Dedifferentiated amniotic fluid mesenchymal stem cell (primary cell): Measurements from ENCODE around the gene PROK1.

Experiments
- DNase-seq: peaks from one replicate; pipeline ENCODE4 v3.0.0-alpha.2; 2016; ENCODE audit errors: extremely low spot score

The PROK1 gene

DNA sequence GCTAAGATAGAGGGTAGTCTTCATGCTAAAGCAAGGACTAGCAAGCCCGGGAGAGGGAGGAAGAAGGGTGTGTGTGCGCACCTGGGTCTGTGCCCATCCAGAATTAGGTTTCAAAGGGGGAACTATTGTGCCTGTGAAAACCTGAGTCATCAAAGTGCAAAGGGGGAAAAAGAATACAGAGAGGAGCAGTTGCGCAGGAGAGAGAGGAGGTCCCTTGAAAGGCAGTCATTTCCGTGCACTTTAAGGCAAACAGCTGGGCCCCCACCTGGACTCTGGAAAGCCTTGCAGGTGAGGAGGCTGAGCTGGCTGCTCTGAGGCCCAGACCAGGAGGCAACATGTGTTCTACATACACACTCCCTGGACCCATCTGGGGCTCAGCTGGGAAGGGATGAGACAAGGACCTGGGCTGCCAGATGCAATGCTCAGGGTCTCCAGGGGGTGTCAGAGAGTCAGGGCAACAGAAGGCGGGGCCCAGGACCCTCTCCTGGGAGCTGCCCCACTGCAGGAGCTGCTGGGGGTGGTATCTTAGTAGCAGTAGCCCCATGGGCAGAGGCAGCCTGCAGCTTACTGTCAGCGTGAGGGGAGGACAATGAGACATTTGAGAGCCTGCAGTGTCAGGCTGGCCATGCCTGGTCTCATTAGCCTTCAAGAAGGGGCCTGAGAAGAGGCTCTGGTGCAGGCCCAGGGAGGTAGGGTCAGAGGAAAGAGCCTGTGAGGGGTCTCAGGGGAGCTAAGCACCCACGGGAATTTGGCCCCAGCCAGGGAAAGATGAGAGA, 14.3 kb downstream of the PROK1 start:
- DNase-seq: no peak

DNA sequence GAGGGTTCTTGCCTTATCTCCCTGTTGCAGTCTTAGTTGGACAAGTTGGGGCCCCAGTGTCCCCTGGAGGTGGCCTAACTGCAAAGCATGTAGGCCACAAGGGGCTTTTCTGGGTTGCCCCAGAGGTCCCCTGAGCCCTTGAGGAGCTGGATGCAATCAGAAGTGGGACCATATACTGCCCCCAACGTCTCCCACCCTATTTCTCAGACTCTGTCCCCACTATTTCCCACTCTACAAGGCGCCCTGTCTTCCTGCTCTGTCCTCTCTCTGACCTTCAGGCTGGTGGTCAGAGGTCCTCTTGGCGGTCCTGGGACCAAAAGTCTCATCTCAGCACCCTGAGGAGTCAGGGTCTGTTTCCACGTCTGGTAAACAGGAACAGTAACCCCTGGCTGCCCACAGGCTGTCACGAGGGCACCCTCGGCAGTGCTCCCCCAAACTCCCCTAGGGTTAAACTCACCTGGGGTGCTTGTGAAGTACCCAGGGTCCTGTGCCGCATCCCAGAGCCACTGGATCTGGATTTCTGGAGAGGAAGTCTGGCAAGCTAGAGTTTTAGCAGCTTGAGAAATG, 14.9 kb downstream of the PROK1 start:
- no peak for DNase-seq

DNA sequence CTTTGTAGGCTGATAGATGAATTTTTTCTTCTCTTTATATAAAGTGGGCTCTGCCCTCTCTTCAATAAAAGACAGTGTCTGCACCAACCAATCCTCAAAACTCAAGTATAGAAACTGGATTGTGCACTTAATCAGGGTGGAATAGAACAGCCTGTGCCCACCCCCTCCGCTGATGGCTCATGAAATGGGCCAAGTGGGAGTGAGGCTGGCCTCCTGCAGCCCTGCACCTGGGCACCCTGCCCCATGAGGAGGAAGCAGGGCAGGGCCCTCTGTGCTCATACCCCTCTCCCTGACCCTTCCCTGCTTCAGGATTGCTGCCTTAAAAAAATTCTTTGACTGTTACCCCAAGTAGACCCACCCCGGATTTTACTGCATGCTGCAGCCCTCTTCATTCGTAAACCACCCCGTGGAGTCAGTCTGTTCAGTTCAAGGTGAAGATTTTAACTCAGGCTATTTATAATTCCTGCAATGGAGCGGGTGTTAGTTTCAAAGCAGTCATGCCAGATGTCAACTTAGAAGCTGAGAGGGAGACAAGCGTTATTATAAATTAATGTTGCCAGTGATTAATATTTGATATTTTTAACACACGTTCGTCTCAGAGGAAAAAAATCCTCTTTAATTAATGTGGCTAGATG, 15.8 kb downstream of the PROK1 start:
- no peak for DNase-seq

DNA sequence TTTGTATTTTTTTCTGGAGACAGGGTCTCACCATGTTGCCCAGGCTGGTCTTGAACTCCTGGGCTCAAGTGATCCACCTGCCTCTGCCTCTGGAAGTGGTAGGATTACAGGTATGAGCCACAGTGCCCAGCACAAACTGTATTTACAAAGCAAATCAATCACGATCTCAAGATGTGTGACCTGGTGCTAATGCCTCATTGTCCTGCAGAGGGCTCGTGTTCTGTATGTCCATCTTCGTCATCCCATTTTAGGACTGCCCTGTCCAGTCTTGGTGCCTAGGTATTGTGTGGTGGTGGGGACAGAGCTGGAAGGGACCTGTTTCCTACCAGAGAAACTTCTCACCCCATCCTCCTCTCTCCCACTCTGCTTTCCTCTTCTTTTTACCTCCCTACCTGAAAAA, 20.2 kb downstream of the PROK1 start:
- DNase-seq: no peak

DNA sequence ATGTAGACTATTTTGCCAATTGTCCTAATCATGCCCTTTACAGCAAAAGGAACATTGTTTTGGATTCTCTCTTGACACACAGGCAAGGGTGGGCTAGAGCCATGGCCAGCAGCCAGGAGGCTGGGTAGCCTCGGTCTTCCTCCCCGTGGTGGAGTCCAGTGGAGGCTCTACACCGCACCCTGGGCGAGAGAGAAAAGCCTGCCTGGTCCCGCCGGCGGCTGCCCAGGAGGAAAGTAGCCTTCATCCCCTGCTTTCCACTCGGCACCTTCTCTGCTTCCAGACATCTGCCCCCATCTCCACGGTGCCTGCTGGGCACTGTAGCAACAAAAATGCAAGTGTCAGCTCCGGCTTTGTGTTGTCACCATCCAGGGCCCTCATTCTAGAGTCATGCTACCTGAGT, 21.6 kb downstream of the PROK1 start:
- DNase-seq: no peak

DNA sequence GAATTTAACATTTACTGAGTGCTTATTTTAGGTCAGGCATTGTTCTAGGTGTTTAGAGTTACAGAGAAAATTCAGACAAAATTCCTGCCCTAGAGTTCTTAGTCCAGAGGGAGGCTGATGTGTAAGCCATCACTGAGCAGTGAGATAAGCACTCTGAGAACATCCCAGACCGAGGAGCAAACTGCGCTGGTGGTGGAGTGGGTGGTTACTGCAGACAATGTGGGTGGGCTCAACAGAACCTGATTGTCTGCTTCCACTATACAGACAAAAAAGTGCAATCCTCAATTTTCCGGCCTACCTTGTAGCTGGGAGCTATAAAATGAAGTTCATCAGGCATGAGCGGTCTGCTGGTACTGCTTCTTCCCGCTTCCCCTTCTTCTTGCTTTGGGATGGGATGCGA, 23.5 kb downstream of the PROK1 start:
- DNase-seq: no peak

DNA sequence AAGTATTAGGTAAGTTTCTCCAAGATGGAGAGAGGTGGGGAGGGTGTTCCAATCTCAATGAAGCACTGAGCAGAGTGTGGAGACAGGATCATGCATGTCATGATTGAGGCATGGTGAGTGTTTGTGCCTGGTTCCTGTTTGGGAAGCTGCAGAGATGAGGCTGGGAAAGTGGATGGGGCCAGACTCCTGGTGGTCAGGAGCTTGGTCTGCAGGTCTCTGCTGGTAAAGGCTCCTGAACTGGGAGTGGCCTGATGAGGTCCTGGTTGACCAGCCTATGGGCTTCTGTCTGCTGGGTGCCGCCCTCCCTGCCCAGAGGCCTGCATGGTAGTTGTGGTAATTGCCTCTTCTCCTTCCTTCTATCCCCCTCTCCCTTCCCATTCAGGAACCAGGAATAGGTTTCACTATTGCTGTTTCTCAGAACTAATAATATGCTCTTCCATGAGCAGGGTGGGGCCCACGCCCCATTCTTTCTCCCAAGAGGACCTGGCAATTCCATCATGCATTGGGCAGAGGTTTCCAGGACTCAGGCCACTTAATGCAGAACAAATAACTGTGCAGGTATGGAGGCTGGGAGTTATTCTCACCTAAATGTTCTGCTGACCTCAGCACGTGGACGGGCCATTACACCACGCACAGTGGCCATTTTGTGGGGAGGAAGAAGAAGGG, 24.5 kb downstream of the PROK1 start:
- DNase-seq: no peak

DNA sequence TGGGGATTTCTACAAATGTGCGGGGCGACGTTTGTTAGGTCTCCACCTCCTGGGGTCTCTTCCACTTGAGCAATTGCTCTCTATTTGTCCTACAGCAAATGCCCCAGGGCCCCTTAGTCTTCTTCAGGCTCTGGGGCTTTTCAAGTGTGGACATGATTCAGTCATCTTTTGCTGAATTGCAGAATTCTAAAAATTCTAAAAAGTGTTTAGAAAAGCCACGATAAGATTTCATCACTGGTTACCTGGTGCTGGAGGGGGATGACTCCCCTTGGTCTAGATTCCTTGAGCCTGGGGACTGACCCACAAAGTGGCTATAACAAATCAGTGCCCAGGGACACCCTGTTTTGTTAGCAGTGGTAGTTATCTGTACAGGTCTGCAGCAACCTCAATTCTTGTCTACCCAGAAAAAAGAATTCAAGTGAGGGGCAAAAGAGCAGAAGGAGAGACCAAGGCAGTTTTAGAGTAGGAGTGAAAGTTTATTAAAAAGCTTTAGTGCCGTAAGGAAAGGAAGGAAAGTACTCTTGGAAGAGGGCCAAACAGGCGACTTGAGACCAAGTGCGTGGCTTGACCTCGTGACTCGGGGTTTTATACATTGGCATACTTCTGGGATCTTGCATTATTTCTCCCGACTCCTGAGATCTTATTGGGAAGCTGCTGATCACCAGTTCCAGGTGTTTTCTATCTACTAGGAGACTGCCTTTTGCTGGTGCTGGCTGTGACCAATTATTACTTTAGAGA, 25.2 kb downstream of the PROK1 start:
- no peak for DNase-seq

DNA sequence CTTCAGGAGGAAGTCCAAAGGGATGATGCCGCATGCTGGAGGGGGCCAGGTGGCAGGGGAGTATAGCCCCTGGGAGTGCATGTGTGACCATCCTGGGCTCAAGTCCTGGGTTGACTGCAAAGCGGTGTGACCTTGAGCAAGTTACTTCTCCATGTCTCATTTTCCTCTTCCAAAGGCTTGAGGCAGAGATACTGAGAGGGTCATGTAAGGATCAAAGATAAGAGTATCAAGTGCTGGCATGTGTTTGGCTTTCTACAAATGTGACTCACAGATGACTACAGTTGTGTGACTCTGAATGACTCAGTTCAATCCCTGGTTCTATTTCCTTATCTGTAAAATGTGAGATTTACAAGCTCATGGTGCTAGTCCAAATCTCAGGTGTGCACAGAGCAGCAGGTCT, 26.1 kb downstream of the PROK1 start:
- no peak for DNase-seq

DNA sequence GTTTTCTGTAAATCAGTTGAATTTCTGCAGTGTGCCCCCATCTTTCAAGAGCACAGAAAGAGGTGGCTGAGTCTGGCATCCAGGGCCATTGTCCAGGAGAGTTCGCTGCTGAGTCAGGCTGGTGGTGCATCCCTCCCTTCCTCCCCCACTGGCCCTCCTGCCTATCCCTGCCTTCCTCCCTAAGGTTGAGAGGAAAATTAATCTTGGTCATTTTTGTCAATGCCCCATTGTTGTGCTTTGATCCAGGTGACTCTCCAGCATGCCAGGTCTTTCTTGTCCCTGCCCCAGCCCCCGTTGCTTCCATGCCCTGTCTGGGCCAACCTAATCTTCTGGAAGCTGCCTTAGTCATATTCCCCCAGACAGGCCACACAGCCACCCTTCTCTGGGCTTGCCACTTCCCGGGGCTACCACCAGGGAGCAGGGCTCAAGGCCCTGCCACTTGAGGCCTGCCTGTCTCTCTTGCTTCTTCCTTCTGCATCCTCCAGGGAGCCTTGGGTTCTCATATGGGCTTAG, 26.6 kb downstream of the PROK1 start:
- DNase-seq: no peak

DNA sequence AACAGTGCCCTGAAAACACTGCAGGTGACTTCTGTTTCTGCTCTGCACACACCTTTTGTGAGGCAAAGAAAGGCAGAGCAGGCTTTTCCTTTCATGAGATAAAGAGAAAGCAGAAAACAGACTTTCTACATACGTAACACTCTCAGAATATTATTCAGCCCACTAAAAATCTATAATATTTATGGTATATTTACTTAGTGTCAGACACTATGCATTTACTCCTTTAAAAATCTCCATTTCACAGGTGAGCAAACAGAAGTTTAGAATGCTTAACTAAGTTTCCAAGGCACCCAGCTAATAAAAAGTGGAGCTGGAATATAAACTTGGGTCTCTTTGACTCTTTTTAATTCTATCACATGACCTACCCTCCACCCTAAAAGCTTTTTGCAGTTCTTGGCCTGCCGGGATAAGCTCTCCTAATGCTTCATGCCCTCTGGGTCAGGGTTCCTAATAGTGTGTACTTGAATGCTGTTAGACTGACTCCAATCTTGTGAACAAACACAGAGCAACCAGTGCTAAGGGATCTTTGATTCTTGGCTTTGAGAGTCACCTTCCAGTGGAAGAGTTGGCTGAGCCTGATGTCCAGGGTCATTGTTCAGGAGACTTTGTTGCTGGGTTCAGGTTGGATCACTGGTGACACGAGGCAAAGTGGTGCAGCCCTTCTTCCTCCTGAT, 27.2 kb downstream of the PROK1 start:
- DNase-seq: no peak

DNA sequence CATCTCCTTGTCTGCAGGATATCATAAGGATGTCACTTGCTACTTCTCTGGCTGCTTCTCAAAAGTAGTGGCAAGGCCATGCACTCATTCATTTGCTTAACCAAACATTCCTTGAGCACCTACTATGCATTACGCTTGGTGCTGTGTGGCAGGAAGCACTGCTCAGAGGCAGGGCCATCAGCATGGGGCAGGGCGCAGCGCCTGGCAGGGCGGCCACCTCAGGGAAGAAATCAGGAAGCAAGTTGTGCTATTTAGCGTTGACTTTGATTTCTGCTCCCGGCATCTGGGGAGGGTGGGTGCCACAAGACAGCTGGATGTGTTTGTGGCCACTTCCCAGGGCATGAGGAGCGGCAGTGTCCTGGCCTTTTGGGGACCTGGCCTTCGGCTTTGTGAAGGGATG, 27.9 kb downstream of the PROK1 start:
- no peak for DNase-seq

DNA sequence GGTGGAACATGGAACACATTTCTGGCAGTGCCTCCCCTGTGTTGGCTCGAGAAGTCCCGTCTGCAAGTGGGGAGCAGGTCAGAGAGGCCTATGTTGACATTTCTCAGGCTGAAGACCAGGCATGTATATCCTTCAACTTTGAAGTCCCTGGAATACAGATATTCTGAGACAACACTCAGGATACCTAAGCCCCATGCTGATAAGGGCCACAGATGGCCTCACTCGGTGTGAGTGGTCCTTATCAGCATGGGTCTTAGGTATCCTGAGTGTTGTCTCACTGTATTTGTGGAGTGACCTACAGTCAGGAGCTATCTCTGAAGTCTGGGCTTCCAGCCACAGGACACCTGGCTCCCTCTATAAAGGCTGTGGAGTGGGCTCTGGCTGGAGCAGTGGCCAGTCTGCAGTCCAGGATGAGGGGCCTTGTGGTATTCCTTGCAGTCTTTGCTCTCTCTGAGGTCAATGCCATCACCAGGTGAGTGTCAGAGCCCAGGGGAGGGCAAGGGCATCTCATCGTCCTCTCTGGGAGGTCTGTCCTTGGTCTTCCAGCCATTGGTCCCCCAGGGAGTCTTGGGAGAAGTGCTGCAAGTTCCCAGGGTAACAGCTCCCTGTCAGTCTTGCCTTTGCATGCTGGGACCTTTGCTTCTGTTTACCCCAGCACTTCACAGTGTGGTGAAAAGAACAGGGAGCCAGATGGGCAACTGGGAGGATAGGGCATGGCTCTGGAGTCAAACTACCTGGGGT, 29.6 kb downstream of the PROK1 start:
- no peak for DNase-seq

DNA sequence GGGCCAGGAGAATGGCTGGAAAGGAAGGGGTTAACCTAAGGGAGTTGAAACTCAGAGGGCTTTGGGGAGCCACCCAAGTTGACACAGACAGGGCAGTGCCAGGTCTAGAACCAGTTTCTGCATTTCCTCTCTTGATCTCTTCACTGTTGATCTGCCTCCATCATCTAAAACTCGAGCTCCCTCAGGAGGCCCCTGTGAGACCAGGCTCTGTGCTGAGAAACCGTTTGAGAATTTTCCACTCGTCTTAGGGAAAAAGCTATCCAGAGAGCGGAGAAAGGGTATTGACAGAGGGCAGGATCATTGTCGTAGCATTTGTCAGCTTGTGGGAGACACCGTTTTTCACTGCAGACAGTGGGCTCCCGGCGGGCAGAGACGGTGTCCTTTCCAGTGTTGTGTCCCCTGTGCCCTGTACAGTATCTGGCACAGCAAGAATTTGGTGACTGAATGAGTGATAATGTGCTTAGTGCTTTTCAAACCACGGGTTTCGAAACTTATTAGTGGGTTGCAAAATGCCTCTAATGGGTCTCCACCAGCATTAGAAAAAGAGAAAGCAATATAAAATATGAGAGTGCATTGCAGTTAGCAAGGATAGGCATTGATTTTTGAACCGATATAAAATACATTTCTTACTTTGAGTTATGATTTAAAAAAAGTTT, 31.1 kb downstream of the PROK1 start:
- DNase-seq: no peak

DNA sequence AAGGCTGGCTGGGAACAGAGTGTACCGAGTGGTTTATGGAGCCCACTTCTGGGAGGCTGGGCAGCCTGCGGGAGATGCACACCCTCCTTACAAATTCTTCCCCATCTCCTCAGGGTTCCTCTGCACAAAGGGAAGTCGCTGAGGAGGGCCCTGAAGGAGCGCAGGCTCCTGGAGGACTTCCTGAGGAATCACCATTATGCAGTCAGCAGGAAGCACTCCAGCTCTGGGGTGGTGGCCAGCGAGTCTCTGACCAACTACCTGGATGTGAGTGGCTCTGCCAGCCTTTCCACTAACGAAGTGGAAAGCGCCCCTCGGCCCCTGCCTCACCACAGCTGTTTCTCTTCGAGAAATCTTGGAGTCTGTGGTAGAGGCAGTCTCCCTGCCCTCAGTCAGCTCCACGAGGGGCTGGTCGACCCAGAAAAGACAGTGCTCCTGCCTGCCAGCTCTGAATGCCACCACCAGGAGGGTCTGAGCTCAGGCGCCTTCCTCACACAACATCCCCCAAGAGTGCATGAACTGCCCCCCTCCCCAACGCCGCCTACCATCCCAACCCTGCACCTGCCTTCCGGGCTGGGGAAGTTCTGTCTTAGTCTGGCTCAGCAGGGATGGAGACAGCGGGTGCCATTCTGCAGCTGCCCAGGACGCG, 31.8 kb downstream of the PROK1 start:
- no peak for DNase-seq

DNA sequence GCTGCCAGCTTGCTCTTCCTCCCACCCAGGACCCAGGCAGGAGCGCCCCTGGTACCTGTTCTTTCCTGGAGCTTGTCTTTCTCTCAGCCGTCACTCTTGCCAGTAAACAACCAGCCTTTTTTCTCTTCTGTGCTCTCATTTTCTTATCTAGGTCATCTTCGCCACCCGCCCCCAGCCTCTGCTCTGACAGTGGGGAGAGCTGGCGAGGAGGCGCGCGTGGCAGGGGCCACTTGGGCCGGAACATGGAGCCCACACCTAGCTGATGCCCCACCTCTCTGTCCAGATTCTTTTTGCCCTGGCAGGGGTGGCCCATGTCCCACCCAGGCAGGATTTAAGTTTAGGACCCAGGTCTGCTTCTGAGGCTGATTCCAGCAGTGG, 32.3 kb downstream of the PROK1 start:
- no peak for DNase-seq

DNA sequence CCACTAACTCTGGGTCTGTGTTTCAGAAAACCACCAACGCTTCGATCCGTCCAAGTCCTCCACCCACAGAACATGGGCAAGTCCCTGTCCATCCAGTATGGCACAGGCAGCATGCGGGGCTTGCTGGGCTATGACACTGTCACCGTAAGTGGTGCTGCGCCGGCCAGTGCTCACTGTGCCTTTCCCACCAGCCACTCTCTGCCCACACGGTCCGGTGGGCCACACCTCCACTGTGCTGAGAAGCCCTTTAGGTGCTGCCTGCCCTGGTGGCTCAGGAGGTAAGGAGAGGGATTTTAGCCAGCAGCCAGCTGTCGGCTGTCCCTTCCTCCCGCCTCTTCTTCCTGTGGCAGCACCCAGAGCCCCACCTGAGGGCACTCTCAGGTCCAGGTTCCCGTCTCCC, 33.9 kb downstream of the PROK1 start:
- DNase-seq: no peak

DNA sequence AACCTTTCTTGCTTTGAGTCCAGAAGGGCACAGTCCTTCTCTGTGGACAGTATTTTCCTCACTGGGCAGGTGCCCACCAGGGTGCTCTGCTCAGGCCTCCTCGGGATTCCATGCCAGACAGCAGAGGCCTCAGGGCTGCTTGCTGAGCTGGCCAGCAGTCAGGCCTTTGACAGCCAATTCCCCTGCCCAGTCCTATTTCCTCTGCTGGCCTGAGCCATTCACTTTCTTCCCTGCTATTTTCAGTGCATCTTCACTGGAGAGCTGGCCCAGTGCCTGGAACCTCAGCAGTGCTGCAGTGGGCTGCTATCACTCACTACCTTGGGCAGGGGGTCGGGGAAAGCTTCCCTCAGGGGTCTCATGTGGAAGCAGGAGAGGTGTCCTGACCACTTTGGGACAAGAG, 34.8 kb downstream of the PROK1 start:
- DNase-seq: no peak

DNA sequence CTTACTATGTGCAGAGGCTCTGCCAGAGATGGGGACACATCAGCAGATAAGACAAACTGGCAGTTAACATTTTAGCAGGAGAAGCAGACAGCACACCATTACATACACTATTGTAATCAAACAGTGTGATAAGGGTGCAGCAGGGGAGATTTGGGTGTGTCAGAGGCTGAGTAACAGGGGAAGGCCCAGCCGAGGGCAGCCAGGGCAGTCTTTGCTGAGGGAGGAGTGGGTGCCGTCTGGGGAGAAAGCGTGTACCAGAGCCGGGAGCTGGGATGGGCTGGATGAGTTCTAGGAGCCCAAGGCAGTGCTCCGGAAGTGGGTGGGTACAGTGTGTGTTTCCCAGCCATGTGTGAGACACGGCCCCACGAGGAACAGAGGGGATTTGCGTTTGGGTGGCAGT, 36.8 kb downstream of the PROK1 start:
- no peak for DNase-seq

DNA sequence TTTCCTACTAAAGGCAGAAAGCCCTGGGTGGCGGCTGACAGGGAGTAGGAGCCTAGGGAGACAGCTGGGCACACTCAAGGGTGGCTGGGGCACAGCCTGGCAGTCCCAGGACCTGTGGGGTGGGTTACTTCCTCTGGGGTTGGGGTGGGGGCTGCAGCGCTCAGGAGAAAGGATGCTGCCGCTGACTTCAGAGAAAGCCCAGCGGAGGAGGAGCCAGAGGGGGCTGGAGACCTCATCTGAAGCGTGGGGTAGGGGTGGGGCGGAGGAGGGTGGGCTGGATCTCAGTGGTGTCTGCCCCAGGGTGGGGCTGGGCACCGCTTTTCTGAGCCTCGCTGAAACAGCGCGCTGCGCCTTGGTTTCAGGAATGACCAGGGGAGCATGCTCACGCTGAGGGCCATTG, 37.2 kb downstream of the PROK1 start:
- DNase-seq: no peak
